Spinal cord (tissue), 10 donors: ENCODE results near the gene AGO3. TPM values are rescaled to one million over a fixed set of nuclear protein-coding genes. Genes with fewer than 3 reads are reported as not detected.

Experiments used
- DNase-seq, 6 donors: peaks; one replicate each; pipeline versions ENCODE4 v3.0.0 to v3.0.0-alpha.2; 2013 to 2015; ENCODE audit warnings: low spot score in 6 of 6, low read depth in 4 of 6
- H3K27ac ChIP-seq: one replicate; pipeline ENCODE4 v1.5.1; 2013; ENCODE audit warnings: low read depth, low read length, control low read depth
- H3K27me3 ChIP-seq: one replicate; pipeline ENCODE4 v1.6.1; 2013; ENCODE audit warnings: low read length; ENCODE audit not compliant: control insufficient read depth, insufficient read depth
- H3K36me3 ChIP-seq: one replicate; pipeline ENCODE4 v1.6.1; 2013; ENCODE audit warnings: low read length; ENCODE audit not compliant: control insufficient read depth, insufficient read depth
- H3K4me1 ChIP-seq: one replicate; pipeline ENCODE4 v1.6.1; 2013; ENCODE audit warnings: low read length; ENCODE audit not compliant: control insufficient read depth, insufficient read depth
- H3K4me3 ChIP-seq: one replicate; pipeline ENCODE4 v1.5.1; 2013; ENCODE audit warnings: low read depth, low read length, control low read depth
- H3K9me3 ChIP-seq: one replicate; pipeline ENCODE4 v1.6.1; 2013; ENCODE audit warnings: low read length; ENCODE audit not compliant: control insufficient read depth, insufficient read depth
- whole genome bisulfite sequencing: methylation state at CpG from one replicate; pipeline ENCODE4 v1.1.5; 2013; ENCODE audit warnings: missing lambda C conversion rate; ENCODE audit not compliant: insufficient coverage; 5-methylcytosine and 5-hydroxymethylcytosine counted together
- polyA plus RNA-seq, 2 donors: library from polyadenylated mRNA; unstranded; fragments of 120-200 nt; gene quantifications; one replicate each; pipeline ENCODE4 v1.2.1, GENCODE V29; 2013; ENCODE audit not compliant: insufficient read length in 2 of 2
- total RNA-seq, 2 donors: library from RNA; depleted of rRNA in 1 of 2; stranded (reverse); fragments of 120-200 nt in 1 of 2; fragments of >200 nt in 1 of 2; gene quantifications; one replicate each; pipeline versions ENCODE4 v1.2.3 to v1.2.4, GENCODE V29; 2013 to 2014
- donor health status: healthy.

Gene AGO3
- total and polyA plus RNA-seq, 4 donors, result 11.5 to 33.7 (median 24.3) TPM

DNA sequence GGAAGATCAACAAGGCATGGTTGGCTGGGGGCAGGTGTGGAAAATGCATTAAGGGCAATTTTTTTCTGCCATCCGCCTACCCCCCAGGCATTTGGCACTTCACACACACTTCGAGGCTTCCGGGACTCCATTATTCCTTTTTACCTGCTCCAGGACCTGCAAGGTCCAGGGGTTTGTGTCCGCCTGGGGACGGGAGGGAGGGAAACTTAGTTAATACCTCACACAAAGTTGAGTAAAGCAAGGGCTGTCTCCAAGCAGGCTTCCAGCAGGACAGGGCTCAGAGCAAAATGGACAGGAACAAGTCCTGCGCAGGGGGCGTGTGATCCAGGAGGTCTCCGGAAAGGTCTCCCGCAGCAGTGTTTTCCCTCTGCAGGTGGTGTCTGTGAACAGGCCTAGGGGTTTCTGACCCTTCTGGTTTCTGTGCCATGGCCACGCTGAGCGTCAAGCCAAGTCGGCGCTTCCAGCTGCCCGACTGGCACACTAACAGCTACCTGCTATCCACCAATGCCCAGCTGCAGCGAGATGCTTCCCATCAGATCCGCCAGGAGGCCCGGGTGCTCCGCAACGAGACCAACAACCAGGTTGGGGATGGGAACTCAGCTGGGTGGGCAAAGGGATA, 153.7 kb downstream of the AGO3 start:
- WGBS, result 13% methylated on average over 5 of the region's 19 CpGs
- peaks cover 53% of the 10 kb centered on the region for H3K4me1 ChIP-seq
- H3K36me3 ChIP-seq, result peaks cover 25% of the 10 kb centered on the region
- peak overlapping the region; percentile 33 for H3K27ac ChIP-seq
- DNase-seq, result peak in 1 of 6 donors; percentile 38
- no peaks in the 10 kb centered on the region for H3K27me3 ChIP-seq
- no peaks in the 10 kb centered on the region for H3K9me3 ChIP-seq
- peak overlapping the region; percentile 54 for H3K4me3 ChIP-seq

DNA sequence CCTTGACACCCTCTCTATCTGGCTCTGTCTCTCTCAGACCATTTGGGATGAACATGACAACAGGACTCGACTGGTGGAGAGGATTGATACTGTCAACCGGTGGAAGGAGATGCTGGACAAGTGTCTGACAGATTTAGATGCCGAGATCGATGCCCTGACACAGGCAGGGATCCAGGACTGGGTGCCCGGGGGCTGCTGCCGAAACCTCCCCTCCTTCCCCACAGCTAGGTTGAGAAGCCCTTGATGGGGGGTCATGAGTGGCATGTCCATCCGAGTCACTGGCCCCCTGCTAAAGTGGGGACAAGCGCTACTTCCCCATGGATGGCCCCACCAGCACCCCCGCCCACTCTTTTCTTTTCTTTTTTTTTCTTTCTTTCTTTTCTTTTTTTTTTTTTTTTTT, 154.2 kb downstream of the AGO3 start:
- Histone ChIP-seq H3K27me3 (no peaks in the 10 kb centered on the region), H3K4me3 (peak overlapping the region; percentile 54), H3K9me3 (no peaks in the 10 kb centered on the region), H3K4me1 (peaks cover 55% of the 10 kb centered on the region), H3K27ac (no peak overlapping the region), H3K36me3 (peaks cover 27% of the 10 kb centered on the region)
- DNase-seq, result no peak
- WGBS, result 80% methylated on average over 6 of the region's 9 CpGs

GRCh38 chr1:36085686-36086526, 155.0 kb downstream of the AGO3 start:
- Histone ChIP-seq H3K27me3 (no peaks in the 10 kb centered on the region), H3K27ac (no peak overlapping the region), H3K36me3 (peaks cover 35% of the 10 kb centered on the region), H3K4me1 (peaks cover 59% of the 10 kb centered on the region), H3K4me3 (no peak overlapping the region), H3K9me3 (no peaks in the 10 kb centered on the region)
- 94% methylated on average over 25 of the region's 29 CpGs for WGBS
- DNase-seq, result no peak

GRCh38 chr1:36086529-36087232, 155.8 kb downstream of the AGO3 start:
- no peak for DNase-seq
- peaks cover 67% of the 10 kb centered on the region for H3K4me1 ChIP-seq
- H3K4me3 ChIP-seq, result no peak overlapping the region
- peaks cover 42% of the 10 kb centered on the region for H3K36me3 ChIP-seq
- no peaks in the 10 kb centered on the region for H3K9me3 ChIP-seq
- 83% methylated on average over 6 of the region's 12 CpGs for WGBS
- H3K27ac ChIP-seq, result no peak overlapping the region
- H3K27me3 ChIP-seq, result no peaks in the 10 kb centered on the region

DNA sequence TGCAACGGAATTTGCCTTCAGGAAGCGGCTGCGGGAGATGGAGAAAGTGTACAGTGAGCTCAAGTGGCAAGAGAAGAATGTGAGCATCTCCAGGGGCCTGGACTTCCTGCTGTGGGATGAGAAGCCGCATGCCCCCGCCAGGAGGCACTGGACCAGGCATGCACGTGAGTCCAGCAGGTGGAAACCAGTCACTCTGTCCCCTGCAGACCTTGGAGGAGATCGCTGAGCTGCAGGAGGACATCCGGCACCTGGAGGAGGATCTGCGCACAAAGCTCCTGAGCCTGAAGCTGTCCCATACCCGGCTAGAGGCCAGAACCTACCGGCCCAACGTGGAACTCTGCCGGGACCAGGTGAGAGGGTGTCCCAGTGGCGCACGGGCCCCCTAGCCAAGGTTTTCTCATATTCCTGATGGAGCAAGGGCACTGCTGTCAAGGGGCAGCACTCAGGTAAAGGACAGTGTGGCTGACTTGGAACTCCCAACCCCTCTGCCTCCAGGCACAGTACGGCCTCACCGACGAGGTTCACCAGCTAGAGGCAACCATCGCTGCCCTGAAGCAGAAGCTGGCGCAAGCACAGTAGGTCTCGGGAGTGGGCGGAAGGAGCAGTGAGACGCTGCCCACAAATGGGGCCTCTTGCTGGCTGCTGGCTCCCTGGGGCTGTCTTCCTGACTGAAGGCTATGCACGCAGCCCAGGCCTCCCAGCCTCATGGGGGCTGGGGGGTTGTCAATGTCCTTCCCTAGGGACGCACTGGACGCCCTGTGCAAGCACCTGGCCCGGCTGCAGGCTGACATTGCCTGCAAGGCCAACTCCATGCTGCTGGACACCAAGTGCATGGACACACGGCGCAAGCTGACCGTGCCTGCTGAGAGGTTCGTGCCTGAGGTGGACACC, 156.6 kb downstream of the AGO3 start:
- Histone ChIP-seq H3K4me3 (no peak overlapping the region), H3K27ac (no peak overlapping the region), H3K36me3 (peaks cover 50% of the 10 kb centered on the region), H3K4me1 (peaks cover 75% of the 10 kb centered on the region), H3K27me3 (no peaks in the 10 kb centered on the region), H3K9me3 (no peaks in the 10 kb centered on the region)
- DNase-seq, result no peak
- WGBS, result 89% methylated on average over 29 of the region's 31 CpGs

GRCh38 chr1:36088265-36088576, 157.3 kb downstream of the AGO3 start:
- peak overlapping the region; percentile 49 for H3K4me3 ChIP-seq
- DNase-seq, result no peak
- H3K27me3 ChIP-seq, result no peaks in the 10 kb centered on the region
- peaks cover 81% of the 10 kb centered on the region for H3K4me1 ChIP-seq
- 1% methylated on average over 6 of the region's 8 CpGs for WGBS
- H3K36me3 ChIP-seq, result peaks cover 58% of the 10 kb centered on the region
- H3K27ac ChIP-seq, result peak overlapping the region; percentile 67
- no peaks in the 10 kb centered on the region for H3K9me3 ChIP-seq

DNA sequence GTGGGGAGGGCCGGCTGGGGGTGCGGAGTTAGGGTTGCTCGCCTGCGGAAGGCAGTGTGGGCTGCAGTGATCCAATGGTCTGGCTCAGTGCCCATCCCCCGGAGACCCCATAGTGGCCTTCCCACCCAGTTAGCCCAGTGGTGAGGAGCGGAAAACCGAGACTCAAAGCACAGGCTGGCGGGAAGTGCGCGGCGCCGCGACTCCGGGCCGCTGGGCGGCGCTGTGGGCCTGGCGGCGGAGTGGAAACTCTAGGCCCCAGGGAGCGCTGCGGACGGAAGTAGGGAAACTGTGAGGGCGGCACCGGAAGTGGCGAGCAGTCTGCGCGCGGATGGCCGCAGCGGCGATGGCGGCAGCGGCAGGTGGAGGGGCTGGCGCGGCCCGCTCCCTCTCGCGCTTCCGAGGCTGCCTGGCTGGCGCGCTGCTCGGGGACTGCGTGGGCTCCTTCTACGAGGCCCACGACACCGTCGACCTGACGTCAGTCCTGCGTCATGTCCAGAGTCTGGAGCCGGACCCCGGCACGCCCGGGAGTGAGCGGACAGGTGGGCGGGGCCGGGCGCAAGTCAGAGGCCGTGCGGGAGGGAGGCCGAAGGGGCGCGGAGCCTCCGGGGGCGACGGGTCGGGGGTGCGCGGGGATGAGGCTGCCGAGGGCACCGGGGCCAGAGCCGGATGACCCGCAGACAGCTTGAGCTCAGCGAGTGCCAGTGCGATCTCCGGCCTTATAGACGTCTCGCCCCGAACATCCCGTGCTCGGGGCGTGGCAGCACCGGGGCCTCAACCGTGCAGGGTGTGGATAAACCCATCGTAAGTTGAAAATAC, 157.9 kb downstream of the AGO3 start, which contains the start of gene ADPRS:
Gene ADPRS (plus strand): TSS at position 316 of the 816 bp plus-strand sequence. CDS start 13 bp downstream, at position 329.
- DNase-seq, result peak; percentile 68 to 96 (median 80)
- WGBS, result 0% methylated on average over 84 of the region's 84 CpGs
- Histone ChIP-seq H3K27ac (peak within 1 kb of the TSS; percentile 67), H3K9me3 (no peaks in the 10 kb centered on the region), H3K4me3 (peak within 1 kb of the TSS; percentile 86), H3K27me3 (no peaks in the 10 kb centered on the region), H3K36me3 (peaks cover 63% of the 10 kb centered on the region), H3K4me1 (peaks cover 81% of the 10 kb centered on the region)

DNA sequence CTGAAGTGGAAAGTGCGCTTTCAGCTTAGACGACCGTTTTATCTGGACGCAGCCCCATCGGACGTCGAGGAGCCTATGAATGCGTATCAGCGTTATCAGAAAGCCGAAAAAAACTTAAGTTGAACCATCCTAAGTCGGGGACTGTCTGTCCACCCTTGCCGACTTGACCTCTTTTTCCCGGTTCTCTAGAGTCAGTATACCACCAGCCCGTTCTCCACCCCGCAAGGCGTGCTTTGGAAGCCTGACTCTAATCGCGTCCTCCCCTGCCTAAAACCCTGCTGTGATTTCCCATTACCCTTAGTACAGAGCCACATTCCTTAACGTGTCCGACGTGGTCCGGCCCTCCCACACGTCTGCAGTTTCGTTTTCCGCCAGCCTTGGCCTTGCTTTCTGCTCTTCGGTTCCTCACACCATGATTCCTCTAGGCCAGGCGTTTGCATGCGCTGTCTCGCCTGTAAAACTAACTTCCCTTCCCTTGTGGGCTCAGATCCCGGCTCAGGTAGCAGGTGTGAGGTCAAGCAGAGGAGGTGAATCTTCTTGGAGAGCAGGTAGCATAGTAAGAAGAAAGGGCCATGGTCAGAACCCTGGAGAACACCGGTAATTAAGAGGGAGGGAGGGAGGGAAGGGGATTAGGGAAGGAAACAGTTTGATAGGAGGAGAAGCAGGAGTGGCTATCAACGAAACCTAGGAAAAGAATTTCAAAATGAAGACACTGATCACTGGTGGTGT, 158.7 kb downstream of the AGO3 start:
- Histone ChIP-seq H3K27ac (peak overlapping the region; percentile 67), H3K4me3 (peak overlapping the region; percentile 86), H3K4me1 (peaks cover 82% of the 10 kb centered on the region), H3K9me3 (no peaks in the 10 kb centered on the region), H3K36me3 (peaks cover 71% of the 10 kb centered on the region), H3K27me3 (no peaks in the 10 kb centered on the region)
- peak in 1 of 6 donors; percentile 52 for DNase-seq
- 8% methylated on average over 28 of the region's 32 CpGs for WGBS
